ENCODE data around the gene CTNNA2.

The CTNNA2 gene

DNA sequence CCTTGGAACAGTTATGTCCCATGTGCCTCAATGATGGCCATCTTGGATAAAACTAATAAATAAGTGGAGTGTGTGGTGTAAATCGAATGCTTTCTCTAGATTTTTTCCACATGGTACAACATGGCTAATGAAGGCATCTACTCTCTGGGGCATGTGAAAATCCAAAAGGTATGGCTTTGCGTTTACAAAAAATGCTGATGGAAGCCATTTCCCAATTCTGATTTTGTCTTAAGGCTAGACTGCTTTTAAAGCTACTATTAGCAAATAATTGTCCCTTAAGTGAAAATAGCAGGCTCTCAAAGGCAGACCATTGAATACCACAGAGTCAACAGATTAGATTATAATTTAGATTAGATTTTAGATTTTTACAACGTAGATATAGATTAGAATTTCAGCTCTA is 608.0 kb downstream of the CTNNA2 start:
- H3K27me3 ChIP-seq: no peaks in the 10 kb centered on the region

DNA sequence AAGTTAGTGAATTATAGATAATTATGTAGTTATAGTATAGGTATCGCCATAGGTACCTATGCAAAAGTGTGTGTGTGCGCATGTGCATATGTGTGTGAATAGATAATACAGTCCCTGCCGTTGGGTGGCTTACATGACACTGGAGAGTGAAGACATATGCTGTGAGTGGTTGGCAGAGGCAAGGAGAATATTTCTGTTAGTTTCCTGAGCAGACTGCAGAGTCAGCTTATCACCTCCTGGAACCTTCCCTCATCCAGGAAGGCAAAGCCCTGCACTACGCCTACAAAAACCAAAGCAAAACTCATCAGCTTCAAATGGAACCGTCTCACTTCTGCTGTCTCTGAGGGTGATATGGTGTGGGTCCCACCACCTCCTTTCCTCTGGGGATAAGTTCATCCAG is 609.8 kb downstream of the CTNNA2 start:
- Histone ChIP-seq H3K27me3 (no peaks in the 10 kb centered on the region), H3K27ac (no peak overlapping the region), H3K4me3 (no peak overlapping the region), H3K9ac (no peak overlapping the region), H3K9me3 (replicated peaks in 1 of 11) (no peaks in the 10 kb centered on the region), H4K20me1 (no peaks in the 10 kb centered on the region), H3K36me3 (no peaks in the 10 kb centered on the region), H3K4me2 (no peak overlapping the region), H3K4me1 (peaks cover 0 to 10% (median 0%) of the 10 kb centered on the region in 10 experiments; a peak in 7 of 20 replicates)
- no peak for TF ChIP-seq Cebpa-rat (IDR thresholded peaks at IDR 0.05)

More for the DNA sequence above, 608.0 kb downstream of the CTNNA2 start:
- Histone ChIP-seq H3K27ac (no peak overlapping the region), H4K20me1 (no peaks in the 10 kb centered on the region), H3K9me3 (replicated peaks in 1 of 11) (no peaks in the 10 kb centered on the region), H3K9ac (no peak overlapping the region), H3K4me2 (no peak overlapping the region), H3K36me3 (no peaks in the 10 kb centered on the region), H3K4me3 (no peak overlapping the region), H3K4me1 (peaks cover 0 to 5% (median 0%) of the 10 kb centered on the region in 10 experiments; a peak in 3 of 20 replicates)
- TF ChIP-seq Cebpa-rat (IDR thresholded peaks at IDR 0.05): no peak

DNA sequence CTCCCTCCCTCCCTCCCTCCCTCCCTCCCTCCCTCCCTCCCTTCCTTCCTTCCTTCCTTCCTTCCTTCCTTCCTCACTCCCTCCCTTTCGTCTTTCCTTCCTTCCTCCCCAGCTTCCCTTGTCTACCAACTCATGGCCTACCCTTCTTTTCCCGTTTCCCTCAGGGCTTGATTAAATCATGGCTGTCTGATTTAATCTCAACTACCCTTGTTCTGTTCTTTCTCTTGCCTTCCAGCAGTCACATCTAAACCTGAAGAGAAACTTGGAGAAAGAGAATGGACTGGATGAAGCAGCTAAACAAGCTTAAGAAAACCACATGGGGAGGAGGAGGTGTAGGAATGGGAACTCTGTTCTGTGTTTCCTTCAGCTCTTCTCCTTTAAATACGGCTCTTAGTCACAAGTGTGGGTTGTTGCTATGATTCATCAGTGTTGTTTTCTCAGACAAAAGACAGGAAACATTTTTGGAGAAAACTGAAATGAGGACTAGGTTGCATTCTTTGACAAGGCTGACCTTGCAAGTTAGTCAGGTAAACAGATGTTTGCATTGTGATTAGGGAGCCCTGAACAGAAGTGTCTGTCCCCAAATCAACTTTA is 613.8 kb downstream of the CTNNA2 start:
- H3K9me3 ChIP-seq (replicated peaks in 1 of 11): no peaks in the 10 kb centered on the region
- no peaks in the 10 kb centered on the region for H3K27me3 ChIP-seq
- peaks cover 0 to 9% (median 0%) of the 10 kb centered on the region in 10 experiments; a peak in 5 of 20 replicates for H3K4me1 ChIP-seq
- H3K36me3 ChIP-seq: no peaks in the 10 kb centered on the region
- H3K9ac ChIP-seq: no peak overlapping the region
- H4K20me1 ChIP-seq: no peaks in the 10 kb centered on the region
- H3K4me2 ChIP-seq: peak overlapping the region in 2 of 11 experiments; percentile 33 to 49; a peak in 4 of 22 replicates
- no peak for TF ChIP-seq Cebpa-rat (IDR thresholded peaks at IDR 0.05)
- H3K27ac ChIP-seq: peak overlapping the region in 2 of 11 experiments; percentile 1 to 49; a peak in 1 of 22 replicates
- H3K4me3 ChIP-seq: no peak overlapping the region

DNA sequence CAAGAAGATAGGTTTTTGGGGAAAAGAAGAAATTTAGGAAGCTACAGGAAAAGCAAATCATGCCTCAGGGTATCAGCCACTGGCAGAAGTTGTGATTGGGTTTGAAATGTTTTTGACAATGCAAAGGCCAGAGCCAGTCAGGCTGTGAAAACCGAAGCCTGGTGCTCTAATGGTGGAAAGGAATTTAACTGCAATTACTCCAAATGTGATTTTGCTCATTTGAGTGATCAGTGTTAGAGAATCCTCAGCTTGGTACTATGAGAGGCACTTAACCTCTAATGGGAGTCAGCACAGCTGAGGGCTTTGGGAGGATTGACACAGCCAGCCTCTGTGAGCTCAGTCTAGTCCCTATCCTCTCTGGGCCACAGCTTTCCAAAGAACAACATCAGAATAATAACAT is 615.2 kb downstream of the CTNNA2 start:
- no peaks in the 10 kb centered on the region for H3K9me3 ChIP-seq (replicated peaks in 1 of 11)
- H3K36me3 ChIP-seq: no peaks in the 10 kb centered on the region
- no peak overlapping the region for H3K9ac ChIP-seq
- TF ChIP-seq Cebpa-rat (IDR thresholded peaks at IDR 0.05): no peak
- no peaks in the 10 kb centered on the region for H3K27me3 ChIP-seq
- H3K4me3 ChIP-seq: no peak overlapping the region
- H3K4me1 ChIP-seq: peaks cover 0 to 9% (median 0%) of the 10 kb centered on the region in 10 experiments; a peak in 5 of 20 replicates
- no peaks in the 10 kb centered on the region for H4K20me1 ChIP-seq
- no peak overlapping the region for H3K27ac ChIP-seq
- no peak overlapping the region for H3K4me2 ChIP-seq

DNA sequence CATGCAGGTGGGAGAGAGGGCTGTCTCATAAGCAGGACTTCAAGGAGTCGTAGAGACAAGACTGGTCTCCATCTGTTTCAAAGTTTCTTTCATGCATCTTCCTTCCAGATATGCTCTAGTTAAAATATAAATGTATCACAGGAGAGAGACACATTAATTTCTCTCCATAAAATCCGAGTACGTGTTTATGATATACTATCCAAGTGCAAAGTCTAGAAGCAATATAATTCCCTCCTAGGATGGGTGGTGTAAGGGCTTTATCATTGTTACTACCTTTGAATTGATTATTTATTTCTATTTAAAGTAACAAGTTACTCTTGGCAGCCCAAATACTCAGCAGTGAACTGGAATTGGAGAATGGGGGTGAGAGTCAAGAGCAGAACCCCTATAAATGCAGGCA is 619.4 kb downstream of the CTNNA2 start:
- no peak overlapping the region for H3K4me2 ChIP-seq
- peaks cover 0 to 5% (median 0%) of the 10 kb centered on the region in 11 experiments; a peak in 3 of 22 replicates for H3K9me3 ChIP-seq (replicated peaks in 1 of 11)
- no peak for TF ChIP-seq Cebpa-rat (IDR thresholded peaks at IDR 0.05)
- H3K27ac ChIP-seq: no peak overlapping the region
- H3K36me3 ChIP-seq: no peaks in the 10 kb centered on the region
- H3K9ac ChIP-seq: no peak overlapping the region
- no peaks in the 10 kb centered on the region for H4K20me1 ChIP-seq
- H3K27me3 ChIP-seq: no peaks in the 10 kb centered on the region
- no peak overlapping the region for H3K4me3 ChIP-seq
- H3K4me1 ChIP-seq: peaks cover 0 to 3% (median 0%) of the 10 kb centered on the region in 10 experiments; a peak in 5 of 20 replicates

DNA sequence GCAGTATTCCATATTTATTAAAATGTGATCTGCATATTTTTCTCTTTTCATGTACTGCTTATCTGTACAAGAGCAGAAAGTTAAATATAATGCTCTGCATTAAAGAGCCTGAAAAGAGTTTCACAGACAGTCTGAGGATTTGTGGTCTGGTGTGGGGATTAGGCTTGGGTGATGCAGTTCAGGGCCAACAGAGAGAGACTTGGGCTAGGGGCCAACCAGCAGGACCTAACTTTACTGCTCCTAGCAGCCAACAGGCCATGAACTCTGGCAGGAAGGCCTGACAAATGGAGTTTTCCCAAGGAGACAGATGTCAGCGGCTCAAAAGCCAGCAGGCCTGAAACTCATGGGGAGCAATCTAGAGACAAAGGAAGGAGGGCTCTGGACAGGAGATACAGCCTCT is 622.1 kb downstream of the CTNNA2 start:
- no peaks in the 10 kb centered on the region for H3K4me1 ChIP-seq
- H3K4me3 ChIP-seq: no peak overlapping the region
- H3K4me2 ChIP-seq: no peak overlapping the region
- H3K27me3 ChIP-seq: no peaks in the 10 kb centered on the region
- H3K36me3 ChIP-seq: no peaks in the 10 kb centered on the region
- peaks cover 0 to 5% (median 0%) of the 10 kb centered on the region in 11 experiments; a peak in 3 of 22 replicates for H3K9me3 ChIP-seq (replicated peaks in 1 of 11)
- H4K20me1 ChIP-seq: no peaks in the 10 kb centered on the region
- H3K9ac ChIP-seq: no peak overlapping the region
- no peak for TF ChIP-seq Cebpa-rat (IDR thresholded peaks at IDR 0.05)
- no peak overlapping the region for H3K27ac ChIP-seq

DNA sequence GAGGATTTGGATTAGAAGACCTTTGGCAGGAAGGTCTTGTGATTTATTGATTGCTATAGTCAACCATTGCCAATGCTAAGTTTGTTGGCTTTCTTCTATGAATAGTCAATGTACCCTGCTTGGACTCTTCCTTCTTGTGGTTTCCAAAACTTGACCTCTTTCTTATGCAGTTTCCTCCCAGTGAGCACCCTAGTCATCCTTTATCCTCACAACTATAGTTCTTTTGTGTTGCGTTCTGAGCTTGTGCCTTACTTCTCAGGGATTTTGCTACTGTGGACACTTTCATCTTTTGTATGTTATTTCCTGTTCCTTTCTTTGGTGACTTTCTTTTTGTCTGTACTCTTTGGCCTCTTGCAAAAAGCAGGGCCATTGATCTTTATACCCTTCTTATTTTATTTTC is 623.5 kb downstream of the CTNNA2 start:
- TF ChIP-seq Cebpa-rat (IDR thresholded peaks at IDR 0.05): no peak
- no peaks in the 10 kb centered on the region for H3K4me1 ChIP-seq
- H4K20me1 ChIP-seq: no peaks in the 10 kb centered on the region
- H3K9ac ChIP-seq: no peak overlapping the region
- H3K27ac ChIP-seq: no peak overlapping the region
- no peak overlapping the region for H3K4me2 ChIP-seq
- H3K27me3 ChIP-seq: no peaks in the 10 kb centered on the region
- H3K9me3 ChIP-seq (replicated peaks in 1 of 11): peaks cover 0 to 5% (median 0%) of the 10 kb centered on the region in 11 experiments; a peak in 3 of 22 replicates
- H3K36me3 ChIP-seq: no peaks in the 10 kb centered on the region
- no peak overlapping the region for H3K4me3 ChIP-seq

DNA sequence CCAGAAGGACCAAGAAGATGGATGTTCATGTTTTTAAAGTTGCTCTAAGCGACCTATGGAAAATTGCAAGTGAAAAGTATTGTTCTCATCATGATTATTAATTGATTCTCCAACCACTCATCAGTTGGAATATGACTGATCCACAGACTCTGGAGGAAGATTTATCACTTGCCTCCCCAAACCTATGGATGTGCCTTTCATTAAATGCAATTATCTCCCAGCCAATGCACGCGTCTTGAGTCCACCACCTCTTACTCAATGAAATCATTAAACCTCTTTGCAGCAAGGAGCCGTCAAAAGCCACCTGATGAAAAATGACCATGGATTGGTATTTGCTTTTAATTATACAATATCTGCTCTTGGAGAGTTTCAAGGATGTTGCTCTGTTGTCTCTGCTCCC is 626.1 kb downstream of the CTNNA2 start:
- Histone ChIP-seq H3K9ac (no peak overlapping the region), H3K27ac (no peak overlapping the region), H3K27me3 (no peaks in the 10 kb centered on the region), H3K4me1 (no peaks in the 10 kb centered on the region), H3K9me3 (replicated peaks in 1 of 11) (peaks cover 0 to 4% (median 0%) of the 10 kb centered on the region in 11 experiments; a peak in 3 of 22 replicates), H4K20me1 (no peaks in the 10 kb centered on the region), H3K36me3 (no peaks in the 10 kb centered on the region), H3K4me2 (no peak overlapping the region), H3K4me3 (no peak overlapping the region)
- TF ChIP-seq Cebpa-rat (IDR thresholded peaks at IDR 0.05): no peak

DNA sequence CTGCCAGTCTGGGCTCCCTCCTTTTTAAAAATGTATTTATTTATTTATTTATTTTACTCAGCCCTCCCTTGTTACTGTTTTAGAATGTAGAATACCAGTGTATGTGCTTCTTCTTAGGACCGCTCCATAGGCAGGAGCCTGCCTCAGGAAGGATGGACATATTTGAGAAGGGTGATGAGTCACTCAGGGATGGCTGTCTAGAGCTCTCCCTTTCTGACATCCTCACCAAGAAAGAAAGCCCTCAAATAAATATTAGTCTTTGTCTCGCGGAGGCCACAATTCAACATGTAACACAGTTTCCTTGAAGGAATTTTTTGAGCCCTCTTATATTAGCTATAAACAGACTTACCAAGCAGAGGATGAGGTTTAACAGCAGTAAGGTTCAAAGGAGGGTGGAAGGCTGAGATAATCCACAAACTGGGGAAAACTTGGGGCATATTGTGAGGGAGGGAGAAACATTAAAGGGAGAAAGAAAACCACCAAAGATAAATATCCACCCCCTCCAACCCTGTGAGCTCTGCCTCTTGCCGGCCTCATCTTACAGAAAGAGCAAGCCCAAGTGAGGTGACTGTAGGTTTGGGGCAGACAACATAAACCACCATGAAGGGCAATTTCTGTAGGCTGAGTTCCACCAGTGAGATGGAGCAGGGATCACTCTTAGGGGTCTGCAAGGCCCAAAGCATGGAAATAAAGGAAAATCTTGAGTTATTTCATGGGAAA is 628.3 kb downstream of the CTNNA2 start:
- no peaks in the 10 kb centered on the region for H3K36me3 ChIP-seq
- no peak overlapping the region for H3K4me2 ChIP-seq
- H3K9ac ChIP-seq: no peak overlapping the region

More for the DNA sequence above, 628.3 kb downstream of the CTNNA2 start:
- no peaks in the 10 kb centered on the region for H3K27me3 ChIP-seq
- no peak overlapping the region for H3K4me3 ChIP-seq
- no peaks in the 10 kb centered on the region for H3K9me3 ChIP-seq (replicated peaks in 1 of 11)
- H4K20me1 ChIP-seq: no peaks in the 10 kb centered on the region
- no peak overlapping the region for H3K27ac ChIP-seq
- TF ChIP-seq Cebpa-rat (IDR thresholded peaks at IDR 0.05): no peak
- no peaks in the 10 kb centered on the region for H3K4me1 ChIP-seq
